ENCODE data around the gene TNPO3. TPM values are rescaled to one million over a fixed set of nuclear protein-coding genes. Genes with fewer than 3 reads are reported as not detected.

The TNPO3 gene
- total RNA-seq, 2 donors from 2014 or later, result 36.8 to 46.6 TPM

- Histone ChIP-seq H3K9me3 (no peaks in the 10 kb centered on the region), H3K27ac (no peak overlapping the region), H3K36me3 (no peaks in the 10 kb centered on the region), H3K9ac (ENCODE audit: low read depth in 2 of 2, low read length in 2 of 2) (no peak overlapping the region), H3K4me3 (no peak overlapping the region), H3K4me1 (no peaks in the 10 kb centered on the region), H3K27me3 (no peaks in the 10 kb centered on the region)
- no peak for DNase-seq
- intact Hi-C loops (cut with DNase I), result loop anchor here (5.0 kb wide), 1 partner anchor 182 kb away; no protein-coding TSS in a partner anchor
- TF ChIP-seq, protein P1, sequence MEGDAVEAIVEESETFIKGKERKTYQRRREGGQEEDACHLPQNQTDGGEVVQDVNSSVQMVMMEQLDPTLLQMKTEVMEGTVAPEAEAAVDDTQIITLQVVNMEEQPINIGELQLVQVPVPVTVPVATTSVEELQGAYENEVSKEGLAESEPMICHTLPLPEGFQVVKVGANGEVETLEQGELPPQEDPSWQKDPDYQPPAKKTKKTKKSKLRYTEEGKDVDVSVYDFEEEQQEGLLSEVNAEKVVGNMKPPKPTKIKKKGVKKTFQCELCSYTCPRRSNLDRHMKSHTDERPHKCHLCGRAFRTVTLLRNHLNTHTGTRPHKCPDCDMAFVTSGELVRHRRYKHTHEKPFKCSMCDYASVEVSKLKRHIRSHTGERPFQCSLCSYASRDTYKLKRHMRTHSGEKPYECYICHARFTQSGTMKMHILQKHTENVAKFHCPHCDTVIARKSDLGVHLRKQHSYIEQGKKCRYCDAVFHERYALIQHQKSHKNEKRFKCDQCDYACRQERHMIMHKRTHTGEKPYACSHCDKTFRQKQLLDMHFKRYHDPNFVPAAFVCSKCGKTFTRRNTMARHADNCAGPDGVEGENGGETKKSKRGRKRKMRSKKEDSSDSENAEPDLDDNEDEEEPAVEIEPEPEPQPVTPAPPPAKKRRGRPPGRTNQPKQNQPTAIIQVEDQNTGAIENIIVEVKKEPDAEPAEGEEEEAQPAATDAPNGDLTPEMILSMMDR (IDR thresholded peaks at IDR 0.05), result no peak
Measured at GRCh38 chr7:129089521-129090212, 34.8 kb upstream of the TNPO3 start.

DNA sequence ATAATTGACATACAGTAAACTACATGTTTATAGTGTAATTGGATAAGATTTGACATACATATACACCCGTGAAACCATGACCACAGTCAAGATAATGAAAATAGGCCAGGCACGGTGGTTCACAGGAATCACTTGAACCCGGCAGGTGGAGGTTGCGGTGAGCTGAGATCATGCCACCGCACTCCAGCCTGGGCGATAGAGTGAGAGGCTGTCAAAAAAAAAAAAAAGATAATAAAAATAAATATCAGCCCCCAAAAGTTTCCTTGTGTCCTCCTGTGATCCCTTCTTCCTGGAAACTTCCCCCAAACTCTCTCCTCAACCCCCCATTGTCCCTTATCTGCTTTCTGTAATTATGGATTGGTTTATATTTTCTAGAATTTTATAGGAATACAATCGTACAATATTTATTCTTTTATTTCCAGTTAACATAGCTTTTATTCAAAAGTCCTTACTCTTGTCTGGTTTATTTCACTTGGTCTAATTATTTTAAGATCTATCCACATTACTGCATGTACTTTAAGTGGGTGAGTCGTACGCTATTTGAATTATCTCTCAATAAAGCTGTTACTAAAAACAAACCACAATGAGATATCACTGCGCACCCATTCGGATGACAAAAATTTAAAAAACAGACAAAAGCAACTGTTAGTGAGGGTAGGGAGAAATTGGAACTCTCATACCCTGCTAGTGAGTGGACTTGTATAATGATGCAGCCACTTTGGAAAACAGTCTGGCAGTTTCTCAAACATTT, 30.1 kb upstream of the TNPO3 start:
- Histone ChIP-seq H3K4me1 (no peaks in the 10 kb centered on the region), H3K27ac (no peak overlapping the region), H3K9ac (ENCODE audit: low read depth in 2 of 2, low read length in 2 of 2) (no peak overlapping the region), H3K9me3 (no peaks in the 10 kb centered on the region), H3K4me3 (no peak overlapping the region), H3K27me3 (no peaks in the 10 kb centered on the region), H3K36me3 (no peaks in the 10 kb centered on the region)
- DNase-seq, result no peak
- intact Hi-C loops (cut with DNase I), result no loop called here
- TF ChIP-seq, protein P1 (IDR thresholded peaks at IDR 0.05), result no peak

DNA sequence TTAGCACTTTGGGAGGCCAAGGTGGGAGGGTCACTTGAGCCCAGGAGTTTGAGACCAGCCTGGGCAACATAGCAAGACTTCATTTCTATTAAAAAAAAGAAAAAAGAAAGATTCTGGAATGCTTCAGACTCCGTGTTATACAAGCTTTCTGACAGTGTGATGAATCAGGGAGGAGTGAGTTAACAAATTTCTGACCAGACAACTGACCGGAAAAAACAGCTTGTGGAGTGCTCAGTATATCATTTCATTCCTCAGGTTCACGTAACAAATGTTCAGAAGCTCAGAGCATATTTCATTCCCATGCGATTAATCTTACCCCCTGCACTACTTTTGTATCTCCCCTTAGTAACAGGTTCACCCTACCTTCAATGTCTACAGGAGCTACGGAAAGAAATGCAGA, 28.6 kb upstream of the TNPO3 start:
- Histone ChIP-seq H3K4me3 (no peak overlapping the region), H3K9ac (ENCODE audit: low read depth in 2 of 2, low read length in 2 of 2) (no peak overlapping the region), H3K36me3 (no peaks in the 10 kb centered on the region), H3K4me1 (no peaks in the 10 kb centered on the region), H3K27ac (no peak overlapping the region), H3K9me3 (no peaks in the 10 kb centered on the region), H3K27me3 (no peaks in the 10 kb centered on the region)
- no peak for DNase-seq
- TF ChIP-seq, protein P1 (IDR thresholded peaks at IDR 0.05), result no peak
- intact Hi-C loops (cut with DNase I), result no loop called here

DNA sequence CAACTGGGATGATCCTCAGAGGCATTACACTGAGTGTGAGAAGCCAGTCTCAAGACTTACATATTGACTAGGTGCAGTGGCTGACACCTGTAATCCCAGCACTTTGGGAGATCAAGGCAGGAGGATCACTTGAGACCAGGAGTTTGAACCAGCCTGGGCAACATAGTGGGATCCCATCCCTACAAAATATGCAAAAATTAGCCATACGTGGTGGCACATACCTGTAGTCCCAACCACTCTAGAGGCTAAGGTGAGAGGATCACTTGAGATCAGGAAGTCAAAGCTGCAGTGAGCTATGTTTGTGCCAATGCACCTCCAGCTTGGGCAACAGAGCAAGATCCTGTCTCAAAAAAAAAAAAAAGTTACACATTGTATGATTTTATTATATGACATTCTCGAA, 23.5 kb upstream of the TNPO3 start:
- no peak overlapping the region for H3K9ac ChIP-seq (ENCODE audit: low read depth in 2 of 2, low read length in 2 of 2)
- H3K9me3 ChIP-seq, result no peaks in the 10 kb centered on the region
- no peaks in the 10 kb centered on the region for H3K36me3 ChIP-seq
- TF ChIP-seq, protein P1 (IDR thresholded peaks at IDR 0.05), result no peak
- H3K27ac ChIP-seq, result no peak overlapping the region
- H3K4me3 ChIP-seq, result no peak overlapping the region
- no peaks in the 10 kb centered on the region for H3K27me3 ChIP-seq
- H3K4me1 ChIP-seq, result no peaks in the 10 kb centered on the region
- DNase-seq, result no peak
- intact Hi-C loops (cut with DNase I), result no loop called here

GRCh38 chr7:129076886-129077285, 22.0 kb upstream of the TNPO3 start:
- Histone ChIP-seq H3K9me3 (no peaks in the 10 kb centered on the region), H3K9ac (ENCODE audit: low read depth in 2 of 2, low read length in 2 of 2) (no peak overlapping the region), H3K27me3 (no peaks in the 10 kb centered on the region), H3K27ac (no peak overlapping the region), H3K4me3 (no peak overlapping the region), H3K4me1 (no peaks in the 10 kb centered on the region), H3K36me3 (no peaks in the 10 kb centered on the region)
- intact Hi-C loops (cut with DNase I), result no loop called here
- TF ChIP-seq, protein P1 (IDR thresholded peaks at IDR 0.05), result no peak
- DNase-seq, result no peak
